HepG2 (cell line): Measurements from ENCODE around the gene SLC48A1. TPM values are rescaled to one million over a fixed set of nuclear protein-coding genes. Genes with fewer than 3 reads are reported as not detected.

ENCODE experiments used
- ATAC-seq: fragments of 200-7000 bp; cut with Tn5 transposase; 3 replicates; pipeline ENCODE4 v1.9.1; 2020; ENCODE audit warnings: mild to moderate bottlenecking, moderate library complexity
- BruUV-seq: library from RNA; stranded (reverse); fragments of 400-500 nt; replicated peaks from 2 replicates; lab custom pipeline; 2021; lab: Mats Ljungman, UMichigan
- CTCF ChIA-PET: fragments of 300-600 bp; formaldehyde crosslinking; extraction: SDS; loops from one replicate; lab custom pipeline; 2021; ENCODE audit warnings: low total read pairs, inconsistent platforms, low intra/inter-chr PET ratio; lab: Yijun Ruan, JAX
- POLR2A ChIA-PET: fragments of 350-600 bp; sonication (Branson Sonifier 250); formaldehyde crosslinking; loops from one replicate; lab custom pipeline; 2020; ENCODE audit warnings: antibody characterized with exemption, inconsistent platforms; lab: Yijun Ruan, JAX
- DNase-seq: peaks from one replicate; pipeline ENCODE4 v3.0.0-alpha.2; 2015; ENCODE audit warnings: low spot score
- FAIRE-seq: peaks from 3 replicates; lab custom pipeline; 2011; peaks lifted over from hg19 to GRCh38; lab: Jason Lieb, UNC
- H2AFZ ChIP-seq: one replicate; pipeline ENCODE4 v1.6.1; 2011; ENCODE audit warnings: low read length, inconsistent platforms
- H3K27ac ChIP-seq: fragments of 300-600 bp; 3 replicates; pipeline ENCODE4 v1.8.0; 2011; ENCODE audit warnings: mixed run types, mild to moderate bottlenecking, mixed read lengths, low read length, inconsistent platforms; ENCODE audit not compliant: insufficient read depth; ENCODE audit errors: extremely low read length
- H3K27me3 ChIP-seq, 2 experiments: fragments of 200-600 bp in 1 of 2; 2 replicates in 1 of 2; 3 replicates in 1 of 2; pipeline versions ENCODE4 v1.6.0 to v1.8.0; 2011; ENCODE audit warnings: low read length in 2 of 2, mild to moderate bottlenecking in 2 of 2, moderate library complexity in 2 of 2, inconsistent platforms in 1 of 2; ENCODE audit not compliant: insufficient read depth in 2 of 2, control insufficient read depth in 1 of 2
- H3K36me3 ChIP-seq, 2 experiments: fragments of 200-600 bp in 1 of 2; replicated peaks in 1 of 2; 2 replicates in 1 of 2; 3 replicates in 1 of 2; pipeline versions ENCODE4 v1.5.1 to v1.8.0; 2011; ENCODE audit warnings: low read length in 2 of 2, inconsistent platforms in 1 of 2; ENCODE audit not compliant: insufficient read depth in 2 of 2, control insufficient read depth in 1 of 2
- H3K4me1 ChIP-seq: 2 replicates; pipeline ENCODE4 v1.5.1; 2012; ENCODE audit warnings: low read length, inconsistent platforms; ENCODE audit not compliant: insufficient read depth
- H3K4me2 ChIP-seq: 2 replicates; pipeline ENCODE4 v1.6.0; 2011; ENCODE audit warnings: low read depth, low read length, inconsistent platforms
- H3K4me3 ChIP-seq, 3 experiments: fragments of 200-600 bp in 1 of 3; sonication (generic), shearing (Covaris generic) in 1 of 3; replicated peaks in 1 of 3; 2 replicates each; pipeline ENCODE4 v1.5.1; 2011 to 2016; ENCODE audit warnings: low read length in 3 of 3, inconsistent platforms in 2 of 3, low read depth in 2 of 3, mild to moderate bottlenecking in 2 of 3, control low read depth in 1 of 3, mixed read lengths in 1 of 3; ENCODE audit not compliant: insufficient read depth in 1 of 3
- H3K79me2 ChIP-seq: one replicate; pipeline ENCODE4 v1.6.1; 2011; ENCODE audit warnings: low read length, inconsistent platforms; ENCODE audit not compliant: insufficient read depth
- H3K9ac ChIP-seq: 2 replicates; pipeline ENCODE4 v1.6.0; 2011; ENCODE audit warnings: mild to moderate bottlenecking, low read depth, low read length, inconsistent platforms; ENCODE audit not compliant: insufficient read depth
- H3K9me3 ChIP-seq: 2 replicates; pipeline ENCODE4 v1.5.1; 2012; ENCODE audit warnings: mild to moderate bottlenecking, low read length
- H4K20me1 ChIP-seq: 2 replicates; pipeline ENCODE4 v1.6.0; 2011; ENCODE audit warnings: inconsistent platforms, mild to moderate bottlenecking, low read length, moderate library complexity; ENCODE audit not compliant: insufficient read depth
- BORCS8-MEF2B ChIP-seq: sonication (generic); formaldehyde crosslinking; IDR thresholded peaks from 2 replicates; pipeline ENCODE4 v1.8.0; 2022; ENCODE audit warnings: mild to moderate bottlenecking, missing genetic modification reagents
- IRF2 ChIP-seq: IDR thresholded peaks from 2 replicates; pipeline ENCODE4 v1.6.1; 2018; ENCODE audit warnings: missing genetic modification reagents, missing compliant biosample characterization
- JUND ChIP-seq: sonication (generic); formaldehyde crosslinking; IDR thresholded peaks from 2 replicates; pipeline ENCODE4 v1.8.0; 2022; ENCODE audit warnings: mild to moderate bottlenecking, missing genetic modification reagents
- KLF12 ChIP-seq: sonication (generic); formaldehyde crosslinking; IDR thresholded peaks from 2 replicates; pipeline ENCODE4 v1.4.0; 2020; ENCODE audit warnings: missing genetic modification reagents, borderline replicate concordance
- ONECUT2 ChIP-seq: sonication (generic); formaldehyde crosslinking; IDR thresholded peaks from 2 replicates; pipeline ENCODE4 v1.4.0; 2020; ENCODE audit warnings: missing genetic modification reagents
- RFXANK ChIP-seq: IDR thresholded peaks from 2 replicates; pipeline ENCODE4 v1.6.1; 2016
- ZKSCAN5 ChIP-seq: sonication (generic); formaldehyde crosslinking; IDR thresholded peaks from 2 replicates; pipeline ENCODE4 v1.5.1; 2020; ENCODE audit warnings: mild to moderate bottlenecking, missing genetic modification reagents
- ZNF224 ChIP-seq: sonication (generic); formaldehyde crosslinking; IDR thresholded peaks from 2 replicates; pipeline ENCODE4 v1.5.0; 2020; ENCODE audit warnings: mild to moderate bottlenecking, missing genetic modification reagents
- ZNF367 ChIP-seq: sonication (generic); formaldehyde crosslinking; IDR thresholded peaks from 2 replicates; pipeline ENCODE4 v1.4.0; 2020; ENCODE audit warnings: missing genetic modification reagents, borderline replicate concordance
- WGBS: methylation state at CpG from one replicate; pipeline ENCODE4 v1.1.6; 2017; ENCODE audit warnings: low lambda C conversion rate; 5-methylcytosine and 5-hydroxymethylcytosine counted together
- in situ Hi-C: cut with HindIII; loops from 2 replicates; pipeline ENCODE4 v1.10.0; 2017; ENCODE audit warnings: low pct_unique_long_range_greater_than_20kb; ENCODE audit not compliant: extremely low pct_ligation_motif_present
- intact Hi-C: fragments of 100-400 bp; cut with micrococcal nuclease; formaldehyde crosslinking; loops from one replicate; pipeline ENCODE4 v1.10.0; 2022; ENCODE audit not compliant: unreplicated experiment
- polyA plus RNA-seq, 8 experiments: library from polyadenylated mRNA; depleted of rRNA in 3 of 8; stranded (reverse) in 7 of 8; unstranded in 1 of 8; fragments of >200 nt; fragmentation: Illumina TruSeq in 4 of 8; extraction: Trizol in 4 of 8; gene quantifications; 2 replicates each; pipeline versions ENCODE4 v1.2.1 to v1.2.3, GENCODE V29; 2011 to 2016; ENCODE audit warnings: low read depth in 4 of 8, missing spikeins in 1 of 8, mixed read lengths in 1 of 8; ENCODE audit not compliant: insufficient read depth in 1 of 8
- total RNA-seq, 5 experiments: library from RNA; depleted of rRNA; stranded (reverse); fragments of >200 nt; fragmentation: Illumina TruSeq; extraction: Trizol; gene quantifications; 2 replicates each; pipeline ENCODE4 v1.2.3, GENCODE V29; 2016; ENCODE audit warnings: low read depth in 1 of 5

The SLC48A1 gene
- total and polyA plus RNA-seq, 2 of the 13 experiments (the other 11 are each of a cell fraction or from before 2014, with no cell fraction given), result 2.2 to 3.7 TPM

- peaks cover 12 to 13% of the 10 kb centered on the region in 2 experiments; a peak in 3 of 5 replicates for H3K36me3 ChIP-seq
- no peak overlapping the region for H3K9ac ChIP-seq
- no peaks in the 10 kb centered on the region for H3K4me1 ChIP-seq
- no peak overlapping the region for H3K4me3 ChIP-seq
- no peak overlapping the region for H2AFZ ChIP-seq
- POLR2A ChIA-PET, result no interaction called here
- H4K20me1 ChIP-seq, result no peaks in the 10 kb centered on the region
- no peaks in the 10 kb centered on the region for H3K79me2 ChIP-seq
- no peak overlapping the region for H3K4me2 ChIP-seq
- FAIRE-seq, result no peak
- BruUV-seq, result no TSS peak
- TF ChIP-seq KLF12 (no peak), ONECUT2 (CRISPR knock-in tag) (no peak), JUND (CRISPR knock-in tag) (no peak), BORCS8-MEF2B (no peak), ZKSCAN5 (CRISPR knock-in tag) (no peak), RFXANK (no peak), ZNF224 (CRISPR knock-in tag) (no peak), ZNF367 (CRISPR knock-in tag) (no peak), IRF2 (CRISPR knock-in tag) (no peak)
- TF ChIP-seq, all 625 proteins: peak for 0
- no peak for DNase-seq
- 95% methylated on average over 10 of the region's 11 CpGs for WGBS
- ATAC-seq, result no peak
- Histone ChIP-seq H3K27ac (no peak overlapping the region), H3K9me3 (no peaks in the 10 kb centered on the region), H3K27me3 (no peaks in the 10 kb centered on the region)
- in situ Hi-C loops, result loop anchor here (5.0 kb wide), 1 partner anchor 51 kb away; no protein-coding TSS in a partner anchor
- CTCF ChIA-PET, result no interaction called here
- intact Hi-C loops, result no loop called here
Measured at GRCh38 chr12:47785887-47786661, 13.0 kb downstream of the SLC48A1 start.
